Adipocyte (in vitro differentiated cells): Measurements from ENCODE around the gene PUM2.

Experiments used
- DNase-seq: peaks from one replicate; pipeline ENCODE4 v3.0.0-alpha.2; 2015; ENCODE audit warnings: low read depth
- H3K27me3 ChIP-seq: replicated peaks from 2 replicates; pipeline ENCODE4 v1.7.0; 2013; ENCODE audit warnings: mild to moderate bottlenecking, low read length, moderate library complexity; ENCODE audit not compliant: control insufficient read depth, insufficient read depth
- H3K36me3 ChIP-seq: 2 replicates; pipeline ENCODE4 v1.7.0; 2013; ENCODE audit warnings: low read length, mild to moderate bottlenecking, moderate library complexity; ENCODE audit not compliant: control insufficient read depth, insufficient read depth, severe bottlenecking
- H3K4me1 ChIP-seq: 2 replicates; pipeline ENCODE4 v1.7.0; 2013; ENCODE audit warnings: mild to moderate bottlenecking, low read length, moderate library complexity; ENCODE audit not compliant: control insufficient read depth, insufficient read depth
- H3K4me3 ChIP-seq: 2 replicates; pipeline ENCODE4 v1.7.0; 2013; ENCODE audit warnings: mild to moderate bottlenecking, low read length, moderate library complexity
- H3K9ac ChIP-seq: 2 replicates; pipeline ENCODE4 v1.7.0; 2013; ENCODE audit warnings: mild to moderate bottlenecking, low read length, moderate library complexity
- H3K9me3 ChIP-seq: 2 replicates; pipeline ENCODE4 v1.7.0; 2013; ENCODE audit warnings: mild to moderate bottlenecking, low read length, moderate library complexity; ENCODE audit not compliant: control insufficient read depth

PUM2 gene

DNA sequence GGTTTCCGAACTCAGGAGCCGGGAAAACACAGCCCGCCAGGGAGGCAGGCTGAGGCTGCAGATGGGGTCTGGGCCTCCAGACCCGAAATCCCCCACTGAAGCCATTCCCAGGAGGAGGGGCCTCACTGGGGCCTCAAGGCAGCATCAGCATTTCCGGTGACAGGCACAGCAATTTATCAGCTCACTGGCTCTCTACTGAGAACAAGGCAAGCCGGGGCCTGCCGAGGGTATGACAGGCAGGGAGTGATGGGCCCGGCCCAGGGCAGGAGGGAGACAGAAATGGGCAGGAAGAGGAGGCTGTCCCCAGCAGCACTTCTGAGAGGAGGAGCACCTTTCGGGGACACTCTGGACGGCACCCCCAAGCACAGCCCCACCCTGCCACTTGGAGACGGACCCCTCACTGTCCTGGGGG, 138.2 kb downstream of the PUM2 start:
- peak; percentile 45 for DNase-seq

DNA sequence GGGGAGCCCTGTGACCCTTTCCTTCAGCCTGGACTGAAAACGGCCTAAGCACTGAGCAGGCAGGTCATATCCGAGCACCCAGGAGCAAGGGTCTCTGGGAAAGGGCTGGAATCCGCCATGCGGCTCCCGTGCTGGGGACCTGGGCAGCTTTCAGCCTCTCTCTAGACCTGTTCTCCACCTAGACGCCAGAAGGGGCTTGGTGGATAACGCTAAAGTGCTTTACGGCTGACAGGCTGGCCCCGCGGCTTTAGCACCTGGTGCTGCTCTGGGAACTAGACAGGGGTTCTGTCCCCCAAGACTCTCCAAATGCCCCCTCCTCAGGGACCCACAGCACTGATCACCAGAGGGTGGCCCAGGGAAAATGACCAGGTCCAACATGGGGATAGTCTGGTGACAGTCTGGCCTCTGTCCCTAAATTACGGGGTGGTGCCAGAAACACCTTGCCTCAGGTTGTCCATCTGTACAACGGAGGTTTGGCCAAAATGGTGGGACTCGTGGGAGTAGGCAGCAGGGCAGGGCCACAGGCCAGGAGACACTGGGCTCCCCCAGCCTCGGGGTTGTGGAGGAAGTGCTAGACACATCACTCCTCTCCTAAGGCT, 138.7 kb downstream of the PUM2 start:
- Histone ChIP-seq H3K9me3 (no peaks in the 10 kb centered on the region), H3K4me3 (no peak overlapping the region), H3K4me1 (peaks cover 27% of the 10 kb centered on the region), H3K9ac (no peak overlapping the region), H3K36me3 (no peaks in the 10 kb centered on the region), H3K27me3 (no peaks in the 10 kb centered on the region)
- DNase-seq: no peak

More for the DNA sequence above, 138.2 kb downstream of the PUM2 start:
- no peak overlapping the region for H3K9ac ChIP-seq
- no peak overlapping the region for H3K4me3 ChIP-seq
- no peaks in the 10 kb centered on the region for H3K27me3 ChIP-seq
- no peaks in the 10 kb centered on the region for H3K36me3 ChIP-seq
- no peaks in the 10 kb centered on the region for H3K9me3 ChIP-seq
- H3K4me1 ChIP-seq: peaks cover 26% of the 10 kb centered on the region

- Histone ChIP-seq H3K27me3 (no peaks in the 10 kb centered on the region), H3K4me3 (no peak overlapping the region), H3K9me3 (no peaks in the 10 kb centered on the region), H3K36me3 (no peaks in the 10 kb centered on the region), H3K9ac (no peak overlapping the region), H3K4me1 (peaks cover 27% of the 10 kb centered on the region)
- no peak for DNase-seq
Measured at GRCh38 chr2:20211420-20211819, 139.2 kb downstream of the PUM2 start.

DNA sequence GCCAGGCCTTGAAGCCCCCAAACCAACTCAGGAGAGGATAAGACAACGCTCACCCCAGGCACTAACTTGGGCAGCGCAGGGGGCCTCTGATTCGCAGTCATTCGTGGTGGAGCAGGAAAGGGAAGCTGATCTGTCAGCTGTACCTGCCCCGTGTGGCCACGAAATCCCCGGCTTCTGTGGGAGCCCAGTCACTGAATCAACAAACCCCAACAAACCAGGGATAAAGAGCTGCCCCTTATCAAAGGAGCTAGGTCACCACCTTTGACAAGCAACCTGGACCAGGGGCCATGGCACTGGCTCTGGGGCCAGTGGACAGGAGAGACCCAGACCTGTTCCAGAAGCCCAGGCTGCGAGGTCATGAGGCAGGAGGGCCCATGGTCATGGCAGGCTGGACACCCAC, 140.2 kb downstream of the PUM2 start:
- no peaks in the 10 kb centered on the region for H3K27me3 ChIP-seq
- no peak for DNase-seq
- no peak overlapping the region for H3K4me3 ChIP-seq
- H3K9ac ChIP-seq: no peak overlapping the region
- H3K36me3 ChIP-seq: no peaks in the 10 kb centered on the region
- H3K4me1 ChIP-seq: peaks cover 27% of the 10 kb centered on the region
- no peaks in the 10 kb centered on the region for H3K9me3 ChIP-seq

- no peaks in the 10 kb centered on the region for H3K27me3 ChIP-seq
- peaks cover 27% of the 10 kb centered on the region for H3K4me1 ChIP-seq
- H3K9ac ChIP-seq: no peak overlapping the region
- H3K36me3 ChIP-seq: no peaks in the 10 kb centered on the region
- H3K4me3 ChIP-seq: no peak overlapping the region
- no peak for DNase-seq
- H3K9me3 ChIP-seq: no peaks in the 10 kb centered on the region
Measured at GRCh38 chr2:20209373-20210109, 141.1 kb downstream of the PUM2 start.

- no peaks in the 10 kb centered on the region for H3K9me3 ChIP-seq
- peaks cover 21% of the 10 kb centered on the region for H3K4me1 ChIP-seq
- no peaks in the 10 kb centered on the region for H3K36me3 ChIP-seq
- no peak for DNase-seq
- peak overlapping the region; percentile 49 for H3K9ac ChIP-seq
- no peak overlapping the region for H3K4me3 ChIP-seq
- no peaks in the 10 kb centered on the region for H3K27me3 ChIP-seq
Measured at GRCh38 chr2:20208476-20208859, 142.2 kb downstream of the PUM2 start.

DNA sequence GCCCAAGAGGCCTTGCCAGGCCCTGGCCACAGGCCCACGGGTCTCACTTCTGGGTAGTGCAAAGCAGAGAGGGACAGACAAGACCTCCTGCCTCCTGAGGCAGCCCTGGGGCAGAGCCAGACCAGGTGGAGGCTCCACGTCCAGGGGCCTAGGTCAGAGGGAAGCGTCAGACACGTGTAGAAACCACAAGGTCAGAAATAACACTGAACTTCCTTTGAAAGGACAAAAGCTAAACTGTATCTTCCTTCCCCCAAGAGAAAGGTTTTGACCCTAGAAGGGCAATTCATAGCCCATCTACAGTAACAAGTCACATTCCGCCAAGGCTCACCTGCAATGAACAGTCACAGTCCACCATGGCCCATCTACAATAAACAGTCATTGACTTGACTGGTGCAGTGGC, 143.6 kb downstream of the PUM2 start:
- no peak for DNase-seq
- no peaks in the 10 kb centered on the region for H3K36me3 ChIP-seq
- H3K27me3 ChIP-seq: no peaks in the 10 kb centered on the region
- peaks cover 15% of the 10 kb centered on the region for H3K4me1 ChIP-seq
- H3K4me3 ChIP-seq: no peak overlapping the region
- no peaks in the 10 kb centered on the region for H3K9me3 ChIP-seq
- no peak overlapping the region for H3K9ac ChIP-seq

DNA sequence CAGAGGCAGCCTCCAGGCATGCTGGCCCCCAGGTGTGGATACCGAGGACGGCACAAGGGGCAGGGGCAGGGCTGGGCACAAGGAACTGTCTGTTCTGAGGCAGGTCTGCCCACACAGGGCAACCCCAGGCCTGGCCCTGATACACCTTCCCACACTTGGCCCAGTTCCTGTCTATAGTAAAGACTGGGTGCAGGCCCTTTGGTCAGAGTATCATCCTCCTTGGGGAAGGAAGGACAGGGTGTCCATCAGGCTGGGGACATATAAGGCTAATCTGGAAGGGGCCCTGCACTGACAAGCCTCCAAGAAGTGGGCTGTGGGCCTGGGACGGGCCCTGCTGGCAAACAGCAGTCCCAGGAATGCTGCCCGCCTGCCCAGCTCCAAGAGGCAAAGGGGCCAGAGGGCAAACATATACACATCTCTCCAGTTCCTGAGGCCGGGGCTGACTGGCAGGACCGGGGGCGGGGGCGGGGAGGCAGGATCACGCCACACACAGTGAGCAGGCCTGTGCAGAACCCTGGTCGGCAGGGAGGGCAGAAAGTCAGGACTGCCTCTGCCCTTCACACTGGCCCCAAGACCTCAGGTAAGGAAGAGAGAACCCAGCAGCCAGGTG, 144.6 kb downstream of the PUM2 start:
- H3K9ac ChIP-seq: no peak overlapping the region
- no peak for DNase-seq
- no peak overlapping the region for H3K4me3 ChIP-seq
- no peaks in the 10 kb centered on the region for H3K27me3 ChIP-seq
- H3K9me3 ChIP-seq: no peaks in the 10 kb centered on the region
- no peaks in the 10 kb centered on the region for H3K36me3 ChIP-seq
- H3K4me1 ChIP-seq: peaks cover 15% of the 10 kb centered on the region

DNA sequence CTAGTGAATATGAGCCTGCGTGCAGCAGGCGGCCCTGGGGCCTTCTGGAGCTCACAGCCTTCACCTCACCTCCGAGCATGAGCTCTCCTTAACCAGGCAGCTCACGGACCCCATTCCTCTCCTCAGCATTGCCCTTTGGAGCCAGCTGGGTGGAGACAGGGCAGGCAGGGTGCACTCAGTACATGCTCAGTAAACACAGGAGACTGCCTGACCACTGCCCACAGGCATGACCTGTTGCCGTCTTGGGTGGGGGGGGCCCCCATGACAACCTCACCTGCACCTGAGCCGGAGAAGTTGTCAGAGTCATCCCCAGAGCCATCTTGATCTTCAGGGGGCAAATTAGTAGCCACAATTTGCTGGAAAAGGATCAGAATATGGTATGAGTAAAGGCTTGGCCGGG, 145.6 kb downstream of the PUM2 start:
- no peaks in the 10 kb centered on the region for H3K9me3 ChIP-seq
- H3K36me3 ChIP-seq: no peaks in the 10 kb centered on the region
- H3K27me3 ChIP-seq: no peaks in the 10 kb centered on the region
- H3K4me3 ChIP-seq: no peak overlapping the region
- no peak for DNase-seq
- H3K9ac ChIP-seq: no peak overlapping the region
- H3K4me1 ChIP-seq: peaks cover 15% of the 10 kb centered on the region

DNA sequence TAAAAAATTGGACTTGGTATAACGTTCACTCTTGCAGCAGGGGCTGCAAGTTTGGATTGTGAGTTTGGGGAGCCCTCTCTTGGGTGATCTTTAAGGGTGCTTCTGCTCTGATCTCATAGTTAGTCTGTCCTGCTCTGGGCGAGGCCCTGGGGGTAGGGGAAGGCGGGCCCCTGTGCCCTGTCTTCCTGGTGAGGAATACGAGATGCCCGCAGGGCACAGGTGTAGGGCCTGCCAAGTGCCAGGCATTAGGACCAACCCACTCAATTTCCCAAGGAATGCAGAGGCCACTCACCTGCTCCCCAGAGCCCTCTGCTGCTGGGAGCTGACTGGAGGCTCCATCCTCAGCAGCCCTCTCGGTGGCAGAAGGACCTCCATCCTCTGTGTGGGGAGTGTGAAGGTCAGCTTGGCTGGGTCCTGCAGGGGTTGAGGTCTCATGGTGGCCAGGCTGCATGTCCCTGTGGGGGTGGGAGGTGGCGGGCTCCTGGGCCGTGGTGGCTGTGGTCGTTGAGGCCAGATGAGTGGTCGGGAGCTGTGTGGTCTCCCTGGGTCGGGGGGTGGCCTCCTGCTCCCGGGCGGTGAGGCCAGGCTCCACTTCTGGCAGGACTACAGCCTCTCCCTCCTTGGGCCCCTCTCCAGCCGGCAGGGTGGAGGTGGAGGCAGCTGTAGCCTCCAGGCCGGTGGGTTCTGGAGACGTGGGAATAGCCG, 147.0 kb downstream of the PUM2 start:
- DNase-seq: no peak
- no peaks in the 10 kb centered on the region for H3K36me3 ChIP-seq
- H3K4me3 ChIP-seq: no peak overlapping the region
- H3K9ac ChIP-seq: no peak overlapping the region
- no peaks in the 10 kb centered on the region for H3K9me3 ChIP-seq
- H3K4me1 ChIP-seq: peaks cover 13% of the 10 kb centered on the region
- no peaks in the 10 kb centered on the region for H3K27me3 ChIP-seq

DNA sequence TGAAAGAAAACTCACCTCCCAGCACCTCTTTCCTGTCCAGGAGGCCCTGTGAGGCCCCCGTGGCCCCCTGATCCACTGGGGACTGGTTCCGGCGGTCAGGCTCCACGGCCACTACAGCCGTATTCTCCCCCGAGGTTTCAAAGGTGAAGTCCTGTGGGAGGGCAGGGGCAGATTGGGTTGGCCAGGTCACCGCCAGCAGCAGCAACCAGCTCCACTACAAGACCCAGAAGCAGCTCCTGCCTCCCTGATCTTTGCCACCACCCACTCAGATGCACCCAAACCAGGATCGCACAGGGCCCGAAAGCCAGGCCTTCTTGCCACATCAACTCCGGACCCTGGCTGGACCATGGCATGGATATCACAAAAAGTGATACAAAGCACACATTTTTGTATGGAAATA, 147.6 kb downstream of the PUM2 start:
- Histone ChIP-seq H3K4me3 (no peak overlapping the region), H3K27me3 (no peaks in the 10 kb centered on the region), H3K36me3 (no peaks in the 10 kb centered on the region), H3K9ac (no peak overlapping the region), H3K9me3 (no peaks in the 10 kb centered on the region), H3K4me1 (peaks cover 7% of the 10 kb centered on the region)
- DNase-seq: no peak
